ENCODE measurements around the gene CXCL9.
"Not testable (repeated sequence)": the region's sequence is repeated elsewhere in the genome, so short reads cannot be mapped to it uniquely, and the experiment has no call there.

GRCh38 chr4:76042241-76042998 is 35.1 kb upstream of the CXCL9 start:
- TF ChIP-seq CTCF (IDR thresholded peaks at IDR 0.05; ENCODE audit: low read depth, low read length); MAX (IDR thresholded peaks at IDR 0.05; ENCODE audit: low read depth, low read length); POLR2A (IDR thresholded peaks at IDR 0.05; ENCODE audit: extremely low read depth, insufficient read length); MYC (IDR thresholded peaks at IDR 0.05; ENCODE audit: low read depth, low read length): not testable (repeated sequence)
